ENCODE measurements around the gene IFNAR2.

IFNAR2 gene

DNA sequence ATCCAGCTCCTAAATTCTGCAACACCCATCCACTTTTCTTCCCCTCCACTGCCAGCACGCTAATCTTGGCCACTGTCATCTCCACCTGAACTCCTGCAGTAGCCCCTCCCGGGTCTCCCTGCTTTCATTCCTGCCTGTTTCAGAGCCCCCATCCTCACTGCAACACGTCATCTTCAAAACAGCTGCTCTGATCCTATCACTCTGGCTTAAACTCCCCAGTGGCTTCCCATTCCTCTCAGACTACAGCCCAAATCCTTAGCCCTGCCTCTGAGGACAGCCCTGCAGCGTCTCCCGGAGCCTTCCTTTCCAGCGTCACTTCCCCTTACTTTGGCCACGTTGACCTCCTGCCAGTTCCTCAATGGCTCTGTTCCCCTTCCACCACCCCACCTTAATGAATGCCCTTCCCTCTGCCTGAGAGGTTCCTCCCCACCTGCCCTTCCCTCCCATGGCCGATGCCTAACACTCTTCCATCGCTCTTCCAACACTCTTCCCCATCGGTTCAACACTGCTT is 22.9 kb upstream of the IFNAR2 start:
- TF ChIP-seq, protein P1, sequence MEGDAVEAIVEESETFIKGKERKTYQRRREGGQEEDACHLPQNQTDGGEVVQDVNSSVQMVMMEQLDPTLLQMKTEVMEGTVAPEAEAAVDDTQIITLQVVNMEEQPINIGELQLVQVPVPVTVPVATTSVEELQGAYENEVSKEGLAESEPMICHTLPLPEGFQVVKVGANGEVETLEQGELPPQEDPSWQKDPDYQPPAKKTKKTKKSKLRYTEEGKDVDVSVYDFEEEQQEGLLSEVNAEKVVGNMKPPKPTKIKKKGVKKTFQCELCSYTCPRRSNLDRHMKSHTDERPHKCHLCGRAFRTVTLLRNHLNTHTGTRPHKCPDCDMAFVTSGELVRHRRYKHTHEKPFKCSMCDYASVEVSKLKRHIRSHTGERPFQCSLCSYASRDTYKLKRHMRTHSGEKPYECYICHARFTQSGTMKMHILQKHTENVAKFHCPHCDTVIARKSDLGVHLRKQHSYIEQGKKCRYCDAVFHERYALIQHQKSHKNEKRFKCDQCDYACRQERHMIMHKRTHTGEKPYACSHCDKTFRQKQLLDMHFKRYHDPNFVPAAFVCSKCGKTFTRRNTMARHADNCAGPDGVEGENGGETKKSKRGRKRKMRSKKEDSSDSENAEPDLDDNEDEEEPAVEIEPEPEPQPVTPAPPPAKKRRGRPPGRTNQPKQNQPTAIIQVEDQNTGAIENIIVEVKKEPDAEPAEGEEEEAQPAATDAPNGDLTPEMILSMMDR (IDR thresholded peaks at IDR 0.05), result no peak

DNA sequence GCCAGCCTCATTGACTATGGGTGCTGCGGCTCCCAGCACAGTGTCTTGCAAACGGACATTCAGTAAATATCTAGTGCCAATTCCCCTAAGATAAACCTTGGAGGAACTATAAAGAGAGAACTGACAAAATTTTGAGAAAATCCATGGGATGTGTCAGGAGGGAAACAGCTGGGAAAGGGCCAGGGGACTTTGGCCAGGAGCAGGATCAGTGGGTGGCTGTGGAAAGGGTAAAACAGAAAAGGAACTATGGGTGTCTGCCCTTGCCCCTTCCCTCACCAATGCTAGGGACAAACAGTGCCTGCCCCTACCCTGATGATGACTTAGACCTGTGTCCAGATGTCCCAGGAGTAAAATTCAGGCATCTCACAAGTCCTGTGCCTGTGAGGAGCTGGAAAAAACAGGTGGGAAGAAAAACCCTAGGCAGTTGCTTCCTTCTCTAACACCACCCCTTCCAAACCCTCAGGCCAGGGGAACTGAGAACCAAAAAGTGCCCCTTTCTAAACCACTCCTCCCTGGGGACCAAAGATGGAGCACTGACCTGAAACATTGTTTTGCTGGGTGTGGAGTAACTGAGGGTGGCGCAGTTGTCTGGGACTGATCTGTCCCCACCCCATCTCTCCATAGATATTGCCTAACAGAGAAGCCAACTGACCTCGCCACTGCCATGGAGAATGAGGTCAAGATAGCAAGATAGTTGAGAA is 22.1 kb upstream of the IFNAR2 start:
- TF ChIP-seq, protein P1 (IDR thresholded peaks at IDR 0.05), result no peak

DNA sequence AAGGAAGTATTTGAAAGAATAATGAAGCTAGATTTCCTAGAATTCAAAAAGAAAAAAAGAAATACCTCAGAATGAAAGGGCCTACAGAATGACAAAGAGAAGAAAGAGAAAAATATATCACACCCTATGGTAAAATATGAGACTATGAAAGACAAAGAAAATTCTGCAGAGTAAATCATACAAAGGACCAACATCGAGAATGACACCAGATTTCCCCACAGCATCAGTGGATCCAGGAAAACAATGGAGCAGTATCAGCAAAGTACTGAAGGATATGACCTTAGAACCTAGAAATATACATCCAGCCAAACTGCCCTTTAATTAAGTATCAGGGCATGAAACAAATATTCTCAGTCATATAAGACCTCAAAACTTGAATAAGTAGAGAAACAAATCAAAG is 21.2 kb upstream of the IFNAR2 start:
- TF ChIP-seq, protein P1 (IDR thresholded peaks at IDR 0.05), result no peak

DNA sequence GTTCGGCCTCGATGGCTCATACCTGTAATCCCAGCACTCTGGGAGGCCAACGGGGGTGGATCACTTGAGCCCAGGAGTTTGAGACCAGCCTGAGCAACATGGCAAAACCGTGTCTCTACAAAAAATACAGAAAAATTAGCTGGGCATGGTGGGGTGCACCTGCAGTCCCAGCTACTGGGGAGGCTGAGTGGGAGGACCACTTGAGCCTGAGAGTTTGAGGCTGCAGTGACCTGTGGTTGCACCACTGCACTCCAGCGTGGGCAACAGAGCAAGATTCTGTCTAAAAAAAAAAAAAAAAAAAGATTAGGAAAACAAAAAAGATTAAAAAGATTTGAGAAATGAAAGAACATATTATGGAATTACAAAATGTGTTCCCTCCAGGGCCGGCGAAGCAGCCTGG is 18.4 kb upstream of the IFNAR2 start:
- TF ChIP-seq, protein P1 (IDR thresholded peaks at IDR 0.05), result no peak

DNA sequence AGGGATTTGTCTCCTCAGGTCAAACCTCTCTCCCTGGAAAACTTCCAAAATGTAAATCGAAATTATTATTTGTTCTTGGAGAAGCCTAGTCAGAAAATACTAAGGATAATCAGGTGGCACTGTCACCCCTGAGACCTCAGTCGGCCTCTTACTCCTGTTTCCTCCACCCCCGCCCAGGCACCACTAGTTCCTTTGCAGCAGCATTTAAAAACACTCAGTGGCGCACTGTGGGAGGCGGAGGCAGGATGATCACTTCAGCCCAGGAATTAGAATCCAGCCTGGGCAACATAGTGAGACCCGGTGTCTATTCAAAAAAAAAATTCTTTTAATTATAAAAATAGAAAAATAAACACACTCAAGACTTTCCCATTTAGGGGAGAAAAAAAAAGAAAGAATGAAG is 18.0 kb upstream of the IFNAR2 start:
- TF ChIP-seq, protein P1 (IDR thresholded peaks at IDR 0.05), result no peak

DNA sequence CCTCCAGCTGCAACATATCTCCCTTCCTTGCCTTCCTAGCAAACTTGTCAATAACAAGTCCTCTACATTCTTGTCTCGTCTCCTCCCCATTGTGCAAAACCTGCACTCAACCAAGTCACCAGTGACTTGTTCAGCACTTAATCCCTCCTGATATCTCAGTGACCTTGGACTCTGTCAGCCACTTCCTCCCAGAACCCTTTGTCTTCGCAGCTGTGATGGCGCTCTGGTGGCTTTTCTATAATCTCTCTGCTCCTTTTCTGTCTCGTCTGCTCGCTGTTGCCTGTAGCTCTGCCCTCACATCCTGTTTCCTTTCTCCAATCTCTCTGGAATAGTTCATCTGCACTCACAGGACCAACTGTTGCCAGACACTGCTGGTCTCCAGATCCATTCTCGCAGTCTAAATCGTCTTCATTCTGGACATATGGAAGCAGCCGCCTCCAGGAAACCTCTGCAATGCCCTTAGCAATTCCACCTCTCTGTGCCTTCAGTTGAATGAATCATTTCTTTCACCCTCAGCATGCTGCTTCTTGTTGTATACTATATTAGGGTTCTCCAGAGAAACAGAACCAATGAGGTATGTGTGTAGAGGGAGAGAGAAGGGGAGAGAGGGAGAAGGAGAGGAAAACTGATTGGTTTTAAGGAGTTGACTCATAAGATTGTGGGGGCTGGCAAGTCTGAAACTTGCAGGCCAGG is 17.4 kb upstream of the IFNAR2 start:
- TF ChIP-seq, protein P1 (IDR thresholded peaks at IDR 0.05), result no peak

DNA sequence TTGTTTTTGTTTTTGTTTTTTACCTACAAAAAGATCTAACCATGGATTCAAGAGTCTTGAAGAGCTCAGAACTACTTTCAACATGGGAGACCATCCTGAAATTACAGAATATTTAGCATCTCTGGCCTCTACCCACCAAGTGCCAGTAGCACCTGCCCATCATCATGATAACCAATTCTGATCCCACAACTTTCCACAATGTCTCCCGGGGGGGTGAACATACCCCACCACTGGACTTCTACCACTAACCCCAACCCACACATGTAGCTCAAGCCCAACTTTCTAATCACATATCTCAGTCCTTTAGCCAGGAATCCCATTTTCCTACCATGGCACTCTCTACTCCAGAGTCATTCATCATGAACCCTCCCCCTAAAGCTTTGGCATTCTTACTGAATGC is 15.7 kb upstream of the IFNAR2 start:
- TF ChIP-seq, protein P1 (IDR thresholded peaks at IDR 0.05), result no peak

All from LNCAP (cell line).